ENCODE data around the gene RPL38. TPM values are rescaled to one million over a fixed set of nuclear protein-coding genes. Genes with fewer than 3 reads are reported as not detected.

The RPL38 gene
- polyA plus RNA-seq, 1 of the 3 experiments (the other 2 are of a cell fraction) = 4,154 TPM

GRCh38 chr17:74158761-74159160, 44.7 kb upstream of the RPL38 start:
- no peaks in the 10 kb centered on the region for H3K9me2 ChIP-seq
- CTCF ChIA-PET = interaction anchor here (0.6 to 3.0 kb wide), 5 partner anchors 18 to 160 kb away, joined by 3 to 11 read pairs (median 7); no protein-coding TSS in a partner anchor
- no peaks in the 10 kb centered on the region; the same call in 1 of the 2 replicates for H3K9me3 ChIP-seq
- no peaks in the 10 kb centered on the region for H3K79me2 ChIP-seq (ENCODE audit: insufficient read depth)
- no peak overlapping the region for H3K27ac ChIP-seq (ENCODE audit: low read depth in 2 of 2, low read length in 1 of 2)
- H3K36me3 ChIP-seq (replicated peaks in 1 of 2; ENCODE audit: control insufficient read depth in 1 of 2, insufficient read depth in 2 of 2, low read length in 1 of 2) = no peaks in the 10 kb centered on the region
- no peaks in the 10 kb centered on the region for H3K27me3 ChIP-seq (ENCODE audit: insufficient read depth)
- H3K4me1 ChIP-seq (ENCODE audit: control insufficient read depth in 1 of 2, insufficient read depth in 2 of 2, low read depth in 1 of 2, low read length in 1 of 2) = peaks cover 0 to 7% of the 10 kb centered on the region in 2 experiments; a peak in 1 of 4 replicates
- TF ChIP-seq SMC3 (IDR thresholded peaks at IDR 0.05; ENCODE audit: low read depth, low read length) (no peak), REST (IDR thresholded peaks at IDR 0.05; ENCODE audit: low read depth, low read length) (no peak), TCF12 (IDR thresholded peaks at IDR 0.05) (no peak), FOSL2 (IDR thresholded peaks at IDR 0.05; ENCODE audit: borderline replicate concordance, low read depth) (no peak)
- H4K20me1 ChIP-seq (ENCODE audit: insufficient read depth) = no peaks in the 10 kb centered on the region
- H3K9ac ChIP-seq = no peak overlapping the region
- H3F3A ChIP-seq (replicated peaks; ENCODE audit: insufficient read depth) = no peaks in the 10 kb centered on the region
- POLR2A ChIA-PET = no interaction called here
- no peak for DNase-seq
- no peak overlapping the region for H3K4me3 ChIP-seq (ENCODE audit: low read depth in 2 of 2, low read length in 1 of 2)
- H2AFZ ChIP-seq (ENCODE audit: low read depth) = no peak overlapping the region
- no peak overlapping the region for H3K4me2 ChIP-seq

GRCh38 chr17:74159226-74159840, 44.1 kb upstream of the RPL38 start:
- POLR2A ChIA-PET = no interaction called here
- 38% methylated on average over 5 of the region's 5 CpGs for WGBS (ENCODE audit: low lambda C conversion rate)

More at GRCh38 chr17:74159226-74159840, 44.1 kb upstream of the RPL38 start:
- Histone ChIP-seq H3K4me3 (ENCODE audit: low read depth in 2 of 2, low read length in 1 of 2) (no peak overlapping the region), H3K9ac (no peak overlapping the region), H3K4me1 (ENCODE audit: control insufficient read depth in 1 of 2, insufficient read depth in 2 of 2, low read depth in 1 of 2, low read length in 1 of 2) (peaks cover 0 to 1% of the 10 kb centered on the region in 2 experiments; a peak in 1 of 4 replicates), H3K9me2 (no peaks in the 10 kb centered on the region), H3K9me3 (no peaks in the 10 kb centered on the region; the same call in 1 of the 2 replicates), H3K36me3 (replicated peaks in 1 of 2; ENCODE audit: control insufficient read depth in 1 of 2, insufficient read depth in 2 of 2, low read length in 1 of 2) (no peaks in the 10 kb centered on the region), H3F3A (replicated peaks; ENCODE audit: insufficient read depth) (no peaks in the 10 kb centered on the region), H3K27ac (ENCODE audit: low read depth in 2 of 2, low read length in 1 of 2) (no peak overlapping the region), H4K20me1 (ENCODE audit: insufficient read depth) (no peaks in the 10 kb centered on the region), H3K4me2 (no peak overlapping the region), H3K79me2 (ENCODE audit: insufficient read depth) (no peaks in the 10 kb centered on the region), H2AFZ (ENCODE audit: low read depth) (no peak overlapping the region), H3K27me3 (ENCODE audit: insufficient read depth) (no peaks in the 10 kb centered on the region)
- no peak for DNase-seq
- no peak for TF ChIP-seq TEAD4 (IDR thresholded peaks at IDR 0.05; ENCODE audit: borderline replicate concordance, insufficient read depth)
- TF ChIP-seq ELF1 (IDR thresholded peaks at IDR 0.05) = no peak
- no peak for TF ChIP-seq GABPA (IDR thresholded peaks at IDR 0.05; ENCODE audit: low read depth)
- TF ChIP-seq EP300 (IDR thresholded peaks at IDR 0.05; ENCODE audit: borderline replicate concordance in 1 of 2, low read depth in 1 of 2, low read length in 1 of 2) = no peak
- no peak for TF ChIP-seq MXI1 (IDR thresholded peaks at IDR 0.05; ENCODE audit: low read depth, low read length)
- no peak for TF ChIP-seq ZBTB33 (IDR thresholded peaks at IDR 0.05; ENCODE audit: borderline replicate concordance, low read depth)
- TF ChIP-seq RAD21 (IDR thresholded peaks at IDR 0.05; ENCODE audit: low read length) = no peak
- no peak for TF ChIP-seq YY1 (IDR thresholded peaks at IDR 0.05; ENCODE audit: low read depth)
- no peak for TF ChIP-seq POLR2AphosphoS5 (IDR thresholded peaks at IDR 0.05; ENCODE audit: low read depth, low read length)
- no peak for TF ChIP-seq IRF3 (IDR thresholded peaks at IDR 0.05; ENCODE audit: low read depth, low read length)
- TF ChIP-seq MAX (IDR thresholded peaks at IDR 0.05; ENCODE audit: low read depth) = no peak
- CTCF ChIA-PET = interaction anchor here (1.4 to 3.0 kb wide), 3 partner anchors 17 to 161 kb away, joined by 5 to 11 read pairs (median 7); no protein-coding TSS in a partner anchor

Measured in SK-N-SH (cell line).